NCI-H526 (cell line): Measurements from ENCODE around the gene THRSP.

Experiments
- DNase-seq, 2 experiments: peaks; one replicate each; lab custom pipeline; 2025; lab: John Stamatoyannopoulos, UW

The THRSP gene

DNA sequence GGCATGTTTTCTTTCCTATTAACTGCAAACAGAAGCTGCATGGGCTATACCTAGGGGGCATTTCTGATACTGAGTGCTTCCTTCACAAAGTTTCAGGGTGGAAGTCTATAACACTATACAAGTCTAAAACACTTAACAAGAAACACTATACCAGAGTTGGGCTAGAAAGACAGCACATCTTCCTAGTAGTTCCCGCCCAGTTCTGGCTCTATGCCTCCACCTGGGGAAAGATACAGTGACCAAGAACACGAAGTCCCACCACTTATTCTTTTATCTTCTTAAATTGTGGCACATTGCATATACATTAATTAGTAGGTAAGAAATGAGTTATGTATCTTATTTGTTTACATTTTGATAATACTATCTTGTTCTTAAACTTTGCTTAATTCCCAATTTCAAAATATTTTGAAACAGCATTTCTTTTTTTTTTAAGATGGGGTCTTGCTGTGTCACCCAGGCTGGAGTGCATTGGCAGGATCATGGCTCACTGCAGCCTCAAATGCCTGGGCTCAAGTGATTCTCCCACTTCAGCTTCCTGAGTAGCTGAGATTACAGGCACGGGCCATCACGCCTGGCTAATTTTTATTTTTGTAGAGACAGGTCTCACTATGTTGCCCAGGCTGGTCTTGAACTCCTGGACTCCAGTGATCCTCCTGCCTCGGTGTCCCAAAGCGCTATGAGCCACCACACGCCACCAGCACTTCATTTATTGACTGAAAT is 34.2 kb downstream of the THRSP start:
- DNase-seq: no peak

DNA sequence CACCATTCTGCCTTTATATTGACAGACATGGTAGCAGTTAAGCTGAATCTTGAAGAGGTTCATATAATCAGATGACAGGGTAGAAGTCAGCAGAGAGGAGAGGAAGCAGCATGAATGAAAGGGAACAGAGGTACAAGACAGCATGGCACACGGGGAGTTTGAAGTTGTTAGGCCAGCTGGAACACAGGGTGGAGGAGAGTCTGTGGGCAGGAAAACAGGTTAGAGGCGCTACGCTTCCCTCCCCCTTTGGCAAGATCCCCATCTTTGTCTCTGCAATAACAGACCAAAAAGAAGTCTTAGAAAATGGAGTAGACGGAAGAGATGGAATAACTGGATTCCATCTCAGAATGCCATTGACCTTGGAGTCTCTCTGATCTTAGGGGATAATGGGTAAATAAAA is 36.0 kb downstream of the THRSP start:
- no peak for DNase-seq

DNA sequence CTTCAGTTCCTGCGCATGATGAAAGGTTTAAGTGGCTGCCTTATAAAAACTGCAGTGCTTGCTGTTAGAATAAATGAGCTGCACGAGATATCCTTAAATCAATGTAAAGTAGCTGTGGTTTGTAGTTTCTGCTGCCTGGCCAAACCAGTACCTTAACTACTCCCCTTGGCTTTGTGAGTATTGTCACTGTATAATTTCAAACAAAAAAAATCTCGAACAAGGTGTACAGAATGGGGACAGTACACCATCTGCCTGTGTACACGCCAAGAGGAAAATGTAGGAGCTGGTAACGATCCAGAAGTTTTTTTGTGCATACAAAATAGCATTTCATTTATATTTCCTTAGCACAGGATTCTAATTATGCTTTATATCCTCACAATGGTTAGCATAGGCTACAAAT is 36.6 kb downstream of the THRSP start:
- DNase-seq: no peak

DNA sequence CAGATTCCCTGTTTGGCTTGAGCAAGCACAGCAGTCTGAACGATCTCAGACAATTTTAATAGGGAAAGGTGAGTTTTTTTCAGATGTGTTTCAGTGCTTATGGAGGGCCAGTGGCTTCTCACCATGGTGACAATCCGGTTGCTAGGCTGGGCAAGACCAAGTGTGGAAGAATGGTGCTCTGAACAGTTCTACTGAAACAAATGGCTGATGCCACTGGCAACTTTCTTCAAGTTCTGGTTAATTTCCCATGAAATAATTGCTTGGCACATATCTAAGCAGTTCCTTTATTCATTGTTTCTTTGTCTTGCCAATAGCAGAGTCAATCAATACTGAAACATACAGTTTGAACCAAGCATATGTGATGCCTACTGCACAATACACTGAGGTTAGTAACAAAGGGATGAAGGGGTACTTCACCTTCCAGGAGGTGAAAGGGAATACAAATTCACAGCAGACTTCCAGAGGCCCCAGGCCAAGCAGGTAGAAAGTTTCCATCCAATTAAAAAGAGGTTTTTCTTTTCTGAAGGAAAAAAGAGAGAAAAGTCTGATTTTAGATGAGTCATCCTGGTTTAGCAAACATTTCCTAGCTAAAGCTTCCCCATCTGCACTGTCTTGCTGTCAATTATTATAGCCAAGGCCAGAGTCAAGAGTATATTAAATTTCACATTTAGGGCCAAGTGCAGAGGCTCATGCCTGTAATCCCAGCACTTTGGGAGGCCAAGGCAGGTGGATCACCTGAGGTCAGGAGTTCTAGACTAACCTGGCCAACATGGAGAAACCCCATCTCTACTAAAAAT is 37.2 kb downstream of the THRSP start:
- DNase-seq: no peak

DNA sequence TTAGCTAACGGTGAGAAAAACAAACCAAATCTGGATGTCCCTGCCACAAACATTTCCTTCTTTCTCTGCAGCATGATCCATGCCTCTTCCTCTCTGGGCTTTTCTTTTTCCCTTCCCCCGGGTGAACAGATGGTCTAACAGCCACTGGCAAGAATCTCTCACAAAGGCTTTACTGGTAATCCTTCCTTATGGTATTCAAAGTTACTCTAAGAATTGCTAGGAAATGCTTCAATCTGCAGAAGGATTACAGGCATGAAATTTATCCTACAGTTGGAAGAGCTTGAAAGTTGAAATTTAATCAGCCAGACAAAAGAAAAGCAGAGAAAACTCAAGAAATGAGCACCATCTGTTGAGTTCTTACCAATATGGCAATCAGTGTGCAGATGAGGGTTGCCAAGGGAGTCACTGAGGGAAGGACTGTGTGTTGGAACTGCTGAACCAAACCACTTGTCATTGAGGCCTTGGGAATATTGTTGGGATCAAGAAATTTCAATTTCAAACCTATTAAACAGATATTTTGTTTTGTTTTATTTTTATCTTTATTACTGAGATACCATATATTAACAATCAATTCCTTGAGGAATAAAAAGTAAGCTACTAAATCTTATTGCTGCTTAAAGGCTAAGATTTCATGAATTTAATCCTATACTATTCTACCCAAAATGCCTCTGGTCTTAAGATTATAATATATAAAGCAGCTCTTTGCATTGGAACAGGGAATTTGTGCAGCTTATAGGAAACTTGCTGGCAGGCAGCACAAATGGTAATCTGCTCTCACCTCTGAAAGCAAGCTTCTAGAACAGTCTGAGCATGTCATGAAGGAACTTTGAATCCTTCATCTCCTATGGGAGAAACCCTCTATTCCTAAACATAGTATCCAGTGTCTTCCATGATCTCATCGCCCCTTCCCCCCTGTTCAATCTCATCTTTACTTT is 45.7 kb downstream of the THRSP start:
- no peak for DNase-seq

DNA sequence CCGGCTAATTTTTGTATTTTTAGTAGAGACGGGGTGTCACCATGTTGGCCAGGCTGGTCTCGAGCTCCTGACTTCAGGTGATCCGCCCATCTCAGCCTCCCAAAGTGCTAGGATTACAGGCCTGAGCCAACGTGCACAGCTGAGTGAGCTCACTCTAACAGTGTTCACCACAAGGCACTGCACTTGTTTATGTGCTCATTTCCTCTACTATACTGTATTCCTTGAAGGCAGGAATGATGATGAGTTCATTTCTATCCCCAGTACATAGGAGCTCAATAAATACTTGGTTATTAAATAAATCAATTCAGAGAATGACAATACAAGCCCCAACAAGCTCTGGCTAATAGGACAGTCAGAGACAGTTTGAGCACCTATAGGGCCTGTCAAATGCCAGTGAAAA is 46.7 kb downstream of the THRSP start:
- no peak for DNase-seq

DNA sequence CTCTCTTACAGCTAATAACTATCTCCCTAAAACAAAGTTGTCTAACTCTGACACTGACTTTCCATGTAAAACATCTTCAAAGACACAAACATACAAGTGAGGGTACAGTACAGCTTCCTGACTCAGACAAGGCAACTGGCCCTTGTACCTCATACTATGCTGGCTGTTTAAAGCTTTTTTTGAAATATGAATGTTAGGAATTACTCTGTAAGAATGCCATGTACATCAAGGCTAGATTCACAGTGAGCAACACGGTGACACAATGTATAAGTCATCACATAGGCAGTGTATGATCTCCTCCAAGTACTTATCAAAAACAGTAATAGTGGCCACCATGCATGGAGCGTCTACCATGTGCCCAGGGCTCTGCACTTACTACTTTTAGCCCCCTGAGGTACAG is 47.2 kb downstream of the THRSP start:
- no peak for DNase-seq

DNA sequence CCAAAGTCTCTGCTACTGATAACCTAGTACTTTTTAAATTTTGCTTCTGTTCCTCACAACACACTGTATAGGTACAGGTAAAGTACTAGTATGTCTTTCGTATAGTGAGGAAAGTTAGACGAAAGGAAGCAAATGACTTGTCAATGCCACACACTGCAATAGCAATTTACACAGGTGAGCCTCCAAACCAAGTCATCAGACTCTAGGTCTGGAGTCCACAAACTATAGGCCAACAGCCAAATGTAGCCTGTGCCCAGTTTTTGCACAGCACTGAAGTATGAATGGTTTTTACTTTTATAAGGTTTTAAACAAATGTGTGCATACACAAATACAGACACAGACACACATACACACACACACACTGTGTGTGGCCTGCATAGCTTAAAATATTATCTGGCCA is 47.6 kb downstream of the THRSP start:
- DNase-seq: no peak

DNA sequence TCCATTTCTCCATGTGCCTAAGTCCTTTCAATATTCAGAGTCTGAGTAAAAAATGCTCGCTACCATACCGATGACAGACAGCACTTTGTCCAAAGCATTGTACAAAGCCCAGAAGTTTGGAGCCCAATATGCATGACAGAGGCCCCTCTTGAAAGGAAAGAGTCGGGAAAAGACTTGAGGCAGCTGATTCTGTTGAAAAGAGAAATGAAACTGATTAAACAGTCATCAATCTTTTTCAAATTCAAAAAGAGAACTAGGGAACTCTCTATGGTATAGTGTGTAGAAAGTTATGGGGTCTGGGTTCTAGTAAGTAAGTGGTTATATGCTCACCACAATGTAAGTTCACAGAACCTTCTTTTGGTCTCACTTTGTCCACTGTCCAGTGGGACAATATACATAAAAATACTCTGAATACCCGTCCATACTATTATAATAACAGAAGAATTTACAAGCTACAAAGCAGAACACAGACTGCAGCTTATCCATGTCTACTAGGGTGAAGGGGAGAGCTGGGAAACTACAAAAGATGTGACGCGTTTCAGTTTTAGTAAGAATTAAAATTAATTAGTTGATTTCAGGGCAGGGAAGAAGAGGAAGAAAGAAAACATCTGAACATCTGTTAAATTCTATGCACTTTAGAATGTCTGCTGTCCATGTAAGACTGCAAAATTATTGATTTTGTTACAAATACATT is 49.1 kb downstream of the THRSP start:
- no peak for DNase-seq
